Large intestine (tissue), 3 donors: ENCODE data around the gene TAB2. TPM values are rescaled to one million over a fixed set of nuclear protein-coding genes. Genes with fewer than 3 reads are reported as not detected.

Experiments
- DNase-seq, 2 donors: peaks; one replicate each; pipeline versions ENCODE4 v3.0.0 to v3.0.0-alpha.2; 2013
- H3K27ac ChIP-seq: one replicate; pipeline ENCODE4 v1.5.1; 2013; ENCODE audit warnings: low read length
- H3K27me3 ChIP-seq: 2 replicates; pipeline ENCODE4 v1.6.1; 2013; ENCODE audit warnings: low read length; ENCODE audit not compliant: control insufficient read depth, insufficient read depth
- H3K36me3 ChIP-seq: 2 replicates; pipeline ENCODE4 v1.6.1; 2013; ENCODE audit warnings: low read length; ENCODE audit not compliant: control insufficient read depth, insufficient read depth
- H3K4me1 ChIP-seq: one replicate; pipeline ENCODE4 v1.6.1; 2013; ENCODE audit warnings: low read length; ENCODE audit not compliant: control insufficient read depth, insufficient read depth
- H3K4me3 ChIP-seq: one replicate; pipeline ENCODE4 v1.5.1; 2013; ENCODE audit warnings: low read length
- H3K9me3 ChIP-seq: one replicate; pipeline ENCODE4 v1.6.1; 2013; ENCODE audit warnings: mild to moderate bottlenecking, low read depth, low read length, moderate library complexity; ENCODE audit not compliant: control insufficient read depth
- WGBS: methylation state at CpG from one replicate; pipeline ENCODE4 v1.1.5; 2013; ENCODE audit warnings: low lambda C conversion rate; ENCODE audit not compliant: insufficient coverage; 5-methylcytosine and 5-hydroxymethylcytosine counted together
- polyA plus RNA-seq: library from polyadenylated mRNA; unstranded; fragments of 120-200 nt; gene quantifications from one replicate; pipeline ENCODE4 v1.2.1, GENCODE V29; 2013

TAB2 gene
- polyA plus RNA-seq, 1 donor = 43.7 TPM

DNA sequence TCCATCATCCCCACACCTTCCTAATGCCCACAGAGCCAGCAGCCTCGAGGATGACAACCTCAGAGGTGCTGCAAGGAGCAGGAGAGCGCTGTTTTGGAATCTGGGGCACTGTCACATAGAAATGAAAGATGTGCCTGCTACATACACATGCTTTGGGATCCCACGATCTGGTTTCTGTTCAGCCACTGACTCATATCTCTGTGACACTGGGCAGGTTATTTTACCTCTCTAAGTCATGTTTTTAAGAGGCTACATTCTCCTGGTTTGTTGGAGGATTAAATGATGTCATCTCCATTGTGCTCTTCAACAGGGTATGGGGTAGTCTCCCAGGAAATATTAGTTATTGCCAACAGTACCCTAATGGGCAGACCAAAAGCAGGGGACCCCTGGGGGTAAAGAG, 32.6 kb upstream of the TAB2 start:
- Histone ChIP-seq H3K27me3 (peaks cover 4% of the 10 kb centered on the region), H3K36me3 (no peaks in the 10 kb centered on the region), H3K4me3 (no peak overlapping the region), H3K27ac (no peak overlapping the region), H3K4me1 (no peaks in the 10 kb centered on the region), H3K9me3 (no peaks in the 10 kb centered on the region)
- no peak for DNase-seq
- no CpG with 5 or more reads among the region's 3 CpGs for WGBS

DNA sequence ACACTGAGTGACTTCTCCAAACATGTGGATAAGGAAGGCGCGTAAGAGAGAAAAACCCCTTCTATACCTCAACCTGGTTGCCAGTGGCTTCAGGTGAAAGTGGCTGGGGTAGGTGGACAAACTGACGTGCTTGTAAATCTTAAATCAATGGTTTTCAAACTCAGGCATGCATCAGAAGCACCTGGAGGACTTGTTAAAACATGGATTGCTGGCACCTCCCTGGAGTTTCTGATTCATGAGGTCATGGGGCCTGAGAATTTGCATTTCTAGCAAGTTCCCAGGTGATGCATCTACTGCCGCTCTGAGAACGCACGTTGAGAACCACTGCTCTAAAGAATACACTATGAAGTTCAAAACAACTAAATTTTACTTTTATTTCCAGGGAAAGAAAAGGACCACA, 31.9 kb upstream of the TAB2 start:
- H3K27me3 ChIP-seq = peaks cover 4% of the 10 kb centered on the region
- no peaks in the 10 kb centered on the region for H3K9me3 ChIP-seq
- DNase-seq = no peak
- H3K27ac ChIP-seq = no peak overlapping the region
- no peaks in the 10 kb centered on the region for H3K4me1 ChIP-seq
- H3K4me3 ChIP-seq = no peak overlapping the region
- WGBS = 100% methylated on average over 2 of the region's 6 CpGs
- no peaks in the 10 kb centered on the region for H3K36me3 ChIP-seq

DNA sequence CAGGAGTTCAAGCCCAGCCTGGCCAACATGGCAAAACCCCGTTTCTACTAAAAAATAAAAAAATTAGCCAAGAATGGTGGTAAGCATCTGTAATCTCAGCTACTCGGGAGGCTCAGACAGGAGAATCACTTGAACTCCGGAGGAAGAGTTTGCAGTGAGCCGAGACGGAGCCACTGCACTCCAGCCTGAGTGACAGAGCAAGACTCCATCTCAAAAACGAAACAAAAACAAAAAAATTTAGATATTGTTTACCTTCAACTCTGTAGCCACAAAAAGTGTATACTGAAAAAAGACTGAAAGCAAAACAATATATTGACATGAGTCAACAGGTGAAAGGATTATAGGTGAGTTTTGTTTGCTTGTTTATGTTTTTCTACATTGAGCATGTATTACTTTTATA, 30.6 kb upstream of the TAB2 start:
- no peaks in the 10 kb centered on the region for H3K36me3 ChIP-seq
- H3K4me3 ChIP-seq = no peak overlapping the region
- no peak for DNase-seq
- H3K4me1 ChIP-seq = no peaks in the 10 kb centered on the region
- H3K27me3 ChIP-seq = peaks cover 4% of the 10 kb centered on the region
- 93% methylated on average over 4 of the region's 6 CpGs for WGBS
- H3K9me3 ChIP-seq = no peaks in the 10 kb centered on the region
- no peak overlapping the region for H3K27ac ChIP-seq

DNA sequence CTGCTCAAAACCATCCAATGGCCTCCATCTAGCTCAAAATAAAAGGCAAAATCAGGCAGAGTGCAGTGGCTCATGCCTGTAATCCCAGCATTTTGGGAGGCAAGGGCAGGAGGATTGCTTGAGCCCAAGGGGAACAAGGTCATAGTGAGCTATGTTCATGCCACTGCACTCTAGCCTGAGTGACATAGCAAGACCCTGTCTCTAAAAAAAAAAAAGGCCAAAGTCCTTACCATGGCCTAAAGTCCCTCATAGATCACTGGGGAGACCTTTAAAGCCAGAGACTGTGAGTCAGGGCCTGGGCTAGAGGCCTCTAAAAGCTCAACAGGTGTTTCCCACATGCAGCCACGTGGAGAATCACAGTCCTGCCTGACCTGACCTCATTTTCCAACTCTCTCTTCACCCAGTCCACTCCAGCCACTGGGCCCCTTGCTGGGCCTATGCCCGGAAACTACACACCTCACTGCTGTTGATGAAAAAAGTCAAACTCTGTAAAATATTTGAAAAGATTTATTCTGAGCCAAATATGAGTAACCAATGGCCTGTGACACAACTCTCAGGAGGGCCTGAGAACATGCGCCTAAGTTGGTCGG, 28.2 kb upstream of the TAB2 start:
- no peaks in the 10 kb centered on the region for H3K4me1 ChIP-seq
- DNase-seq = no peak
- H3K4me3 ChIP-seq = no peak overlapping the region
- no peaks in the 10 kb centered on the region for H3K36me3 ChIP-seq
- H3K27me3 ChIP-seq = peaks cover 2% of the 10 kb centered on the region
- no peak overlapping the region for H3K27ac ChIP-seq
- H3K9me3 ChIP-seq = no peaks in the 10 kb centered on the region
- no CpG with 5 or more reads among the region's 4 CpGs for WGBS

DNA sequence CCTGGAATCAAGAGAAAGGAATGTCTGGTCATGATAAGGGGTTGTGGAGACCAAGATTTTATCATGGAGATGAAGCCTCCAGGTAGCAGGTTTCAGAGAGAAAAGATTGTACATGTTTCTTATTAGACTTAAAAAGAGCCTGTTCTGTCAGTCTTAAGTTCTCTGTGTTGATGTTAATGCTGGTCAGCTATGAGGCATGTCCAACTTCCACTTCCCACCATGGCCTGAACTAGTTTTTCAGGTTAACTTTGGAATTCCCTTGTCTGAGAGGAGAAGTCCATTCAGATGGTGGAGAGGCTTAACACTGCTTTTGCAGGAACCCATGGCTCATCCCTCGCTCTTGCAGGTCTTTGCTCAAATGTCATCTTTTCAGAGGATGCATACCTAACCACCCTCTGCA, 27.5 kb upstream of the TAB2 start:
- Histone ChIP-seq H3K4me3 (no peak overlapping the region), H3K27ac (no peak overlapping the region), H3K27me3 (peaks cover 2% of the 10 kb centered on the region), H3K36me3 (no peaks in the 10 kb centered on the region), H3K4me1 (no peaks in the 10 kb centered on the region), H3K9me3 (no peaks in the 10 kb centered on the region)
- DNase-seq = no peak
- WGBS = no CpG with 5 or more reads among the region's 1 CpG

DNA sequence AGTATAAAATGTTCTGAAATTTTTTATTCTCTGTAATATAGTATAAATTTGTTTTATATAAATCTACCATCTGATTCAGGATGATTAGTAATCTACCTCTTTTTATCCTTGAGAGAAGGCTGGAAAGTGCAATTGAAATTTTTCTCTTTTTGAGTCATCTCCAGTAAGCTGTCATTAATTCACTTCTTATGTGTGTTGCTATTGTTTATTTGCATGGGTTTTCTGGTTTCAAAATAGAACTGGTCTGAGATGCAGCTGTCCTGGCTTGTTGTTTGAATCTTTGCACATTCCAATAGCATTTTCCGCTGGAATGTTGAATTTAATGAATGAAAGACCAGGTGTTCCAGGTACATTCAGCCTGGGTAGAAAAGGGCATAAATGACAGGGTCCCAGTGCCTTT, 24.3 kb upstream of the TAB2 start:
- H3K9me3 ChIP-seq = no peaks in the 10 kb centered on the region
- no peaks in the 10 kb centered on the region for H3K36me3 ChIP-seq
- H3K27ac ChIP-seq = no peak overlapping the region
- no peaks in the 10 kb centered on the region for H3K27me3 ChIP-seq
- no CpG with 5 or more reads among the region's 1 CpG for WGBS
- no peak overlapping the region for H3K4me3 ChIP-seq
- no peak for DNase-seq
- H3K4me1 ChIP-seq = no peaks in the 10 kb centered on the region

DNA sequence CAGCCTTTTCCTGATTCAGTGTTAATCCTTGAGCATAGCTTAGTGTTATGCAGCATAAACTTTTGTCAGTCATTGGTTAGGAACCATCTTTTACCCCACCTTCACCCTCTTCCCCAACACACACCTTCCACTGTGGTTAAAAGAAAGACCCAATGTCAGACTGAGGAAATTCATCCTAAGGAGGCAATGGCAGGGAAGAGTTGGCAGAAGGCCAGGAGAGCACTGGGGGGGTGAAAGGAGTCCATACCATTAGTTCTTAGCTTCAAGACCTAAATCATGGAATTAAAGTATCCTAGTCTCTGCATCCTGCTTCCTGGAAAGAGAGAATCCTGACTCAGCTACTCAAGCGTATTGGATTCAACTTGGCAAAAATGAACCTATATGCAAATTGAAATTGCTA, 16.9 kb upstream of the TAB2 start:
- Histone ChIP-seq H3K27me3 (no peaks in the 10 kb centered on the region), H3K27ac (no peak overlapping the region), H3K4me3 (no peak overlapping the region), H3K9me3 (no peaks in the 10 kb centered on the region), H3K36me3 (no peaks in the 10 kb centered on the region), H3K4me1 (no peaks in the 10 kb centered on the region)
- no CpG with 5 or more reads among the region's 1 CpG for WGBS
- no peak for DNase-seq

DNA sequence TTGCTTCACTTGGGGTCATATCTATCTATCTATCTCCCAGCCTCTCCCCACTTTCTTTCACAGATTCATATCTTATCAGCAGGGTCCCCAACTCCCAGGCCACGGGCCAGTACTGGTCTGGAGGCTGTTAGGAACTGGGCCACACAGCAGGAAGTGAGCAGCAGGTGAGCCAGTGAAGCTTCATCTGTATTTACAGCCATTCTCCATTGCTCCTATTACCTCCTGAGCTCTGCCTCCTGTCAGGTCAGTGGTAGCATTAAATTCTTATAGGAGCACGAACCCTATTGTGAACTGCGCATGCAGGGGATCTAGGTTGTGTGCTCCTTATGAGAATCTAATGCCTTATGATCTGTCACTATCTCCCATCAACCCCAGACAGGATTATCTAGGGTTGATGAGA, 14.8 kb upstream of the TAB2 start:
- Histone ChIP-seq H3K4me3 (no peak overlapping the region), H3K36me3 (no peaks in the 10 kb centered on the region), H3K9me3 (no peaks in the 10 kb centered on the region), H3K4me1 (no peaks in the 10 kb centered on the region), H3K27ac (no peak overlapping the region), H3K27me3 (no peaks in the 10 kb centered on the region)
- no peak for DNase-seq
- WGBS = no CpG with 5 or more reads among the region's 3 CpGs

DNA sequence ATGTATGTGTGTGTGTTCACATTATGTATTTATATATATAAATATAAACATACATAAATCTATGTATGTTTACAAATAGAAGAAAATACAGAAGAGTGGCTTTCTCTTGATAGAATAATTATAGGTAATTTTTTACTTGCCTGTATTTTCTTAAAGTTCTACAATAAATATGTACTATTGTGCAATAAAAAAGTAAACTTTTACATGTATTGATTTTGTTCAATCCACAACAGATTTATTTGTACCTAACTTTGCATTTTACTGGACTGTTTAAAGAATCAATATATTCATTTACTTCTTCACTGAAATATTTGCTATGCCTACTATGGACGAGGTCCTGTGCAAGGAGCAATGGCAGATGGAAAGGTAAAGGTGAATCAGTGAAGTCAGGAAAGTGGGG, 14.0 kb upstream of the TAB2 start:
- no peak overlapping the region for H3K27ac ChIP-seq
- H3K4me3 ChIP-seq = no peak overlapping the region
- DNase-seq = no peak
- H3K36me3 ChIP-seq = no peaks in the 10 kb centered on the region
- WGBS = no CpG with 5 or more reads among the region's 1 CpG
- no peaks in the 10 kb centered on the region for H3K9me3 ChIP-seq
- H3K27me3 ChIP-seq = no peaks in the 10 kb centered on the region
- H3K4me1 ChIP-seq = no peaks in the 10 kb centered on the region

DNA sequence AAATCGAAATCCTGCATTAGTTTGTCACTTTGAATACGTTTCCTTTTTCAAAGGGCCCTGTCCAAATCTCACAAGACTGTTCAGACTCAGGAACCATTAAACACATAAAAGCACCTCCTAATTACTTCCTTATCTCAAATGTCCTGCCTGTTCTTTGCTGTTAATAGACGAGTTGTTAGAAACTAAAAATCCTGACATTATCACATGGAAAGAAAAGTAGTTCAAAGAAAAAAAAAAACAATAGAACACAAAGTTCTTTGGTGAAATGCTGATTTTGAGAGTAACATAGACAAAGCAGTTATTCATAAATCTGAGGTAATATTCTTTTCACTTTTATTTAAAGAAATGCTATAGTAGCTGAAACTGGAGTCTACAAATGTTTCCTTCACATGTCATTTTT, 12.1 kb upstream of the TAB2 start:
- Histone ChIP-seq H3K27me3 (no peaks in the 10 kb centered on the region), H3K4me3 (no peak overlapping the region), H3K27ac (no peak overlapping the region), H3K9me3 (no peaks in the 10 kb centered on the region), H3K4me1 (no peaks in the 10 kb centered on the region), H3K36me3 (no peaks in the 10 kb centered on the region)
- DNase-seq = no peak
- WGBS = 27% methylated on average over 3 of the region's 3 CpGs

DNA sequence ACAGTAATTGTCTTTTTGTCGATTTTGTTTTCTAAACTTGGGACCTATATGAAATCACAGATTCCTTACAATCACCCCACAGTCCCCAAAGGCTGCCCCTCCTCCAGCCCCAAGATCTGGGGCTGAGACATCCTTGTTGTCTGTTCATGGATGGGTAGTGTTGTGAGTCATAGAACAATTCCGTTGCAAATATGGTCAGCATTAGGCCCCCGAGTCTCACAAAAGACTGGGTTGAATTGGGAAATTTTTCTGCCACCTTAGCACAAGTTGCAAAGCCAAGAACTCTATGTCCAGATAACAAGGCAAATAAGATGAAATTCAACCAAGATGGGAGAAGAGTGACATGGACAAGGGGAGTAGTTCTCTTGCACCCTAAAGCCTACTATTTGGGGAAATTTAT, 10.5 kb upstream of the TAB2 start:
- 100% methylated on average over 1 of the region's 3 CpGs for WGBS
- H3K36me3 ChIP-seq = no peaks in the 10 kb centered on the region
- no peak overlapping the region for H3K4me3 ChIP-seq

More for the DNA sequence above, 10.5 kb upstream of the TAB2 start:
- DNase-seq = no peak
- Histone ChIP-seq H3K27ac (no peak overlapping the region), H3K4me1 (no peaks in the 10 kb centered on the region), H3K9me3 (no peaks in the 10 kb centered on the region), H3K27me3 (no peaks in the 10 kb centered on the region)
